Hepatocyte (in vitro differentiated cells): ENCODE measurements around the gene TCEA2. TPM values are rescaled to one million over a fixed set of nuclear protein-coding genes. Genes with fewer than 3 reads are reported as not detected.
A peak's percentile ranks its signal among the peaks of the same experiment; 100 is the strongest.

Experiments
- DNase-seq: peaks from one replicate; pipeline ENCODE4 v3.0.0-alpha.2; 2016; ENCODE audit warnings: low spot score
- H2AFZ ChIP-seq: fragments of 200-600 bp; sonication (generic); 2 replicates; pipeline ENCODE4 v1.6.0; 2016; ENCODE audit warnings: antibody characterized with exemption, mild to moderate bottlenecking
- H3K27ac ChIP-seq: fragments of 200-600 bp; sonication (generic); 2 replicates; pipeline ENCODE4 v1.5.1; 2016; ENCODE audit warnings: mild to moderate bottlenecking
- H3K27me3 ChIP-seq: fragments of 200-600 bp; sonication (generic); 2 replicates; pipeline ENCODE4 v1.6.1; 2016
- H3K36me3 ChIP-seq: fragments of 200-600 bp; sonication (generic); replicated peaks from 2 replicates; pipeline ENCODE4 v1.5.1; 2016; ENCODE audit warnings: low read depth; ENCODE audit not compliant: insufficient read depth
- H3K4me1 ChIP-seq: fragments of 200-600 bp; sonication (generic); 2 replicates; pipeline ENCODE4 v1.5.1; 2016; ENCODE audit warnings: mild to moderate bottlenecking, moderate library complexity; ENCODE audit not compliant: insufficient read depth
- H3K4me2 ChIP-seq: fragments of 200-600 bp; sonication (generic); 2 replicates; pipeline ENCODE4 v1.6.0; 2016
- H3K4me3 ChIP-seq: fragments of 200-600 bp; sonication (generic); 2 replicates; pipeline ENCODE4 v1.5.1; 2016; ENCODE audit warnings: mild to moderate bottlenecking
- H3K79me2 ChIP-seq: fragments of 200-600 bp; sonication (generic); 2 replicates; pipeline ENCODE4 v1.6.0; 2017; ENCODE audit warnings: mild to moderate bottlenecking
- H3K9me2 ChIP-seq: fragments of 200-600 bp; sonication (generic); replicated peaks from 2 replicates; pipeline ENCODE4 v1.6.0; 2017; ENCODE audit warnings: mild to moderate bottlenecking; ENCODE audit not compliant: insufficient read depth
- H3K9me3 ChIP-seq: fragments of 200-600 bp; sonication (generic); 2 replicates; pipeline ENCODE4 v1.5.1; 2016; ENCODE audit warnings: low read depth, mild to moderate bottlenecking
- H4K20me1 ChIP-seq: fragments of 200-600 bp; sonication (generic); 2 replicates; pipeline ENCODE4 v1.6.0; 2016; ENCODE audit warnings: mild to moderate bottlenecking; ENCODE audit not compliant: insufficient read depth, poor library complexity, severe bottlenecking
- EZH2 ChIP-seq: fragments of 200-600 bp; sonication (generic); IDR thresholded peaks from 2 replicates; pipeline ENCODE4 v1.6.1; 2016; ENCODE audit warnings: antibody characterized with exemption, mild to moderate bottlenecking, borderline replicate concordance
- EZH2phosphoT487 ChIP-seq: fragments of 200-600 bp; sonication (generic); IDR thresholded peaks from one replicate; pipeline ENCODE4 v1.6.1; 2018; ENCODE audit warnings: antibody characterized with exemption, mild to moderate bottlenecking, low read depth, moderate library complexity; ENCODE audit not compliant: unreplicated experiment, severe bottlenecking
- WGBS: methylation state at CpG from one replicate; pipeline ENCODE4 v1.1.6; 2016; ENCODE audit warnings: low lambda C conversion rate; ENCODE audit errors: missing lambda C conversion rate; 5-methylcytosine and 5-hydroxymethylcytosine counted together
- polyA plus RNA-seq: library from polyadenylated mRNA; unstranded; fragments of >200 nt; fragmentation: Nextera tagmentation; extraction: Ambion mirVana; gene quantifications from 2 replicates; pipeline ENCODE4 v1.2.1, GENCODE V29; 2016
- total RNA-seq: library from RNA; depleted of rRNA; stranded (reverse); fragments of >200 nt; gene quantifications from 2 replicates; pipeline ENCODE4 v1.2.3, GENCODE V29; 2014
- TF ChIP-seq, protein P1 (sequence below): fragments of 200-600 bp; sonication (generic); IDR thresholded peaks from 2 replicates; pipeline ENCODE4 v1.5.1; 2016; ENCODE audit warnings: antibody characterized with exemption, mild to moderate bottlenecking; ENCODE audit not compliant: poor library complexity

The TCEA2 gene
- total and polyA plus RNA-seq, 2 experiments from 2014 or later, result 26.0 to 74.2 TPM

DNA sequence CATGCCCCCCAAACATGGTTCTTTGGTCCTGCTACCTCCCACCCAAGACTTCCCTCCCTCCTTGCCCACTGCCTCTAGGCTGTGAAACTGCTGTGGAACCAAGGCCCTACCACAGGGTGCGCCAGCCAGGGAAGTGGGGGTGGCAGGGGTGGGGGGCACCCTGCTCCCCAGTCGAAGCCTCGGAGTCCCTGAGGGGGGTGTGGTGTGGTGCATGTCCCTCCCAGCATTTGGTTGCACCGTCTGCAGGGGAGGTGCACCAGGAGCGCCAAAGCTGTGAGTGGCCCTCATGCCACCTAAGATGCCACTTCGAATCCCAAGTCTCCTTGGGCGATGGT lies 14.5 kb downstream of the TCEA2 start:
- H3K4me1 ChIP-seq, result peaks cover 9% of the 10 kb centered on the region
- no peak overlapping the region for H3K4me3 ChIP-seq
- no peaks in the 10 kb centered on the region for H3K79me2 ChIP-seq
- no peak overlapping the region for H3K27ac ChIP-seq
- no peak for TF ChIP-seq EZH2phosphoT487
- H4K20me1 ChIP-seq, result no peaks in the 10 kb centered on the region
- no peaks in the 10 kb centered on the region for H3K36me3 ChIP-seq
- H3K9me3 ChIP-seq, result no peaks in the 10 kb centered on the region
- no peaks in the 10 kb centered on the region for H3K9me2 ChIP-seq
- H3K4me2 ChIP-seq, result no peak overlapping the region
- WGBS, result 91% methylated on average over 7 of the region's 7 CpGs
- H3K27me3 ChIP-seq, result peaks cover 5% of the 10 kb centered on the region
- no peak for DNase-seq
- H2AFZ ChIP-seq, result no peak overlapping the region

- Histone ChIP-seq H3K27me3 (peaks cover 8% of the 10 kb centered on the region), H3K36me3 (no peaks in the 10 kb centered on the region), H3K9me2 (no peaks in the 10 kb centered on the region), H3K4me2 (peak overlapping the region; percentile 98), H3K4me3 (no peak overlapping the region), H3K79me2 (no peaks in the 10 kb centered on the region), H2AFZ (no peak overlapping the region), H4K20me1 (no peaks in the 10 kb centered on the region), H3K9me3 (no peaks in the 10 kb centered on the region), H3K27ac (no peak overlapping the region), H3K4me1 (peaks cover 9% of the 10 kb centered on the region)
- no peak for TF ChIP-seq EZH2
- TF ChIP-seq, protein P1, sequence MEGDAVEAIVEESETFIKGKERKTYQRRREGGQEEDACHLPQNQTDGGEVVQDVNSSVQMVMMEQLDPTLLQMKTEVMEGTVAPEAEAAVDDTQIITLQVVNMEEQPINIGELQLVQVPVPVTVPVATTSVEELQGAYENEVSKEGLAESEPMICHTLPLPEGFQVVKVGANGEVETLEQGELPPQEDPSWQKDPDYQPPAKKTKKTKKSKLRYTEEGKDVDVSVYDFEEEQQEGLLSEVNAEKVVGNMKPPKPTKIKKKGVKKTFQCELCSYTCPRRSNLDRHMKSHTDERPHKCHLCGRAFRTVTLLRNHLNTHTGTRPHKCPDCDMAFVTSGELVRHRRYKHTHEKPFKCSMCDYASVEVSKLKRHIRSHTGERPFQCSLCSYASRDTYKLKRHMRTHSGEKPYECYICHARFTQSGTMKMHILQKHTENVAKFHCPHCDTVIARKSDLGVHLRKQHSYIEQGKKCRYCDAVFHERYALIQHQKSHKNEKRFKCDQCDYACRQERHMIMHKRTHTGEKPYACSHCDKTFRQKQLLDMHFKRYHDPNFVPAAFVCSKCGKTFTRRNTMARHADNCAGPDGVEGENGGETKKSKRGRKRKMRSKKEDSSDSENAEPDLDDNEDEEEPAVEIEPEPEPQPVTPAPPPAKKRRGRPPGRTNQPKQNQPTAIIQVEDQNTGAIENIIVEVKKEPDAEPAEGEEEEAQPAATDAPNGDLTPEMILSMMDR, result no peak
- TF ChIP-seq EZH2phosphoT487, result no peak
- DNase-seq, result no peak
- 76% methylated on average over 15 of the region's 15 CpGs for WGBS
These were observed 15.0 kb downstream of the TCEA2 start for GRCh38 chr20:64077876-64078551.

DNA sequence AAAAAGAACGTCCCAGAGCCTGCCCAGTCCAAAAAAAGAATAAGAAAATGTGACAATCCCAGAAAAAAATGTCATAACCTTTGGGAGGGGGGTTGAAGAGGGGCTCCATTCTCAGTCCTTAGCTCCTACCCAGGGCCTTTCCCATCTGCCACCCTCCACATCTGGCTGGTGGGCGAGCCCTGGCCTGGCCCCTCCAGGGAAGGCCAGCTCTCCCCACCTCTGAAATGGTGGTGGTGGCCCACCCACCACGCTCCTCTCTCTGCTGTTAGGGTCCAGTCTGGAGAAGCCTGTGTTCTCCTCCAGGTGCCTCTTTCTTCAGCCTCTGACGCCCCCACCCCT lies 15.9 kb downstream of the TCEA2 start:
- Histone ChIP-seq H4K20me1 (no peaks in the 10 kb centered on the region), H3K9me2 (no peaks in the 10 kb centered on the region), H3K4me3 (peak overlapping the region; percentile 85), H3K9me3 (no peaks in the 10 kb centered on the region), H3K27me3 (peaks cover 13% of the 10 kb centered on the region), H3K27ac (no peak overlapping the region), H2AFZ (peak overlapping the region; percentile 83), H3K4me2 (peak overlapping the region; percentile 98), H3K36me3 (no peaks in the 10 kb centered on the region), H3K4me1 (peaks cover 10% of the 10 kb centered on the region), H3K79me2 (no peaks in the 10 kb centered on the region)
- no peak for DNase-seq
- 44% methylated on average over 4 of the region's 4 CpGs for WGBS
- TF ChIP-seq, protein P1, result no peak
- TF ChIP-seq EZH2phosphoT487 (no peak), EZH2 (no peak)

DNA sequence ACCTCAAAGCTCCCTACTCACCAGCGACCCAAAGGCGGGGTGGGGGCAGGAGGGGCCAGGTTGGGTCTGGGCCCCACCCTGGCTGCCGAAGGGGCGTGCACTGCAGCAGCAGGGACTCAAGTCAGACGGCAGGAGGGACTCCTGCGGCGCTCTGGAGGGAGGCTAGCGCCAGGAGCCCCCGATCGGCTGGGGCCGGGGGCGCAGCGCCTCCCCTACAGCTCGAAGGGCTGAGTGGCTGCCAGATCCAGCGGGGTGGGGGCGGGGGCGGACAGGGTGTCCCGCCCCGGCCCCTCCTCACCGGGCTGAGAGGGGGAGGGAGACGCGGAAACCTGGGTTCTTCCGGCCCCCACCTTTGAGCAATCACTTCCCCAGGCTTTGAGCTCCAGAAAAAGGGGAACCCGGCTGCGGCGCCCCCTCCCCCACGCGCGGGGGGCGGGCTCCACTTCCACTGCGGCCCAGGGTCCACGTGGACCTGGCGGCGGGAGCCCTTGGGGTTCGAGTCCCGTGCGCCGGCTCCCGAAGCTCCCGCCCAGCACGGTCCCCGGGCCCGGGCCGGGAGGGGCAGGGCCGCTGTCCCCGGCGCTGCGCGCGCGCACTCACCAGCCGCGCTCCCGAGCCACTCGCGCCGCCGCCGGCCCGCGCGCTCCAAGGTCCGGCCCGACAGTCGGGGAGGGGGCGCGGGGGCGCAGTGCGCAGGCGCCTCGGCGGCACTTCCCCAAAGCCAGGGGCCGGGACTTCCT lies 16.4 kb downstream of the TCEA2 start, which contains the start of gene RGS19:
TSS of gene RGS19 (minus strand) at position 246 of the 740 bp plus-strand sequence. CDS start 2,632 bp downstream, outside the sequence.
- TF ChIP-seq, protein P1, result no peak
- TF ChIP-seq EZH2phosphoT487 (no peak), EZH2 (no peak)
- Histone ChIP-seq H3K4me2 (peak within 1 kb of the TSS; percentile 98), H3K79me2 (no peaks in the 10 kb centered on the region), H3K9me3 (no peaks in the 10 kb centered on the region), H4K20me1 (no peaks in the 10 kb centered on the region), H3K27ac (peak within 1 kb of the TSS; percentile 45), H3K36me3 (no peaks in the 10 kb centered on the region), H3K4me3 (peak within 1 kb of the TSS; percentile 85), H3K4me1 (peaks cover 15% of the 10 kb centered on the region), H3K27me3 (peaks cover 19% of the 10 kb centered on the region), H2AFZ (peak within 1 kb of the TSS; percentile 83), H3K9me2 (no peaks in the 10 kb centered on the region)
- WGBS, result 1% methylated on average over 15 of the region's 73 CpGs
- DNase-seq, result peak; percentile 89
